B cell (primary cell): Measurements from ENCODE around the gene PRR14L. TPM values are rescaled to one million over a fixed set of nuclear protein-coding genes. Genes with fewer than 3 reads are reported as not detected.
"Not testable (repeated sequence)": the region's sequence is repeated elsewhere in the genome, so short reads cannot be mapped to it uniquely, and the experiment has no call there.

Experiments used
- ATAC-seq: fragments of 200-7000 bp; cut with Tn5 transposase; one replicate; pipeline ENCODE4 v1.10.0; 2021; ENCODE audit warnings: low read depth, mild to moderate bottlenecking, moderate number of reproducible peaks, moderate library complexity
- CTCF ChIA-PET: fragments of 350-600 bp; sonication (Branson Sonifier 250); formaldehyde crosslinking; loops from one replicate; lab custom pipeline; 2021; ENCODE audit warnings: antibody characterized with exemption, inconsistent platforms; lab: Charles Lee
- POLR2A ChIA-PET: fragments of 350-600 bp; sonication (Branson Sonifier 250); formaldehyde crosslinking; loops from one replicate; lab custom pipeline; 2021; ENCODE audit warnings: antibody characterized with exemption; lab: Charles Lee
- DNase-seq: peaks from one replicate; pipeline ENCODE4 v3.0.0; 2013
- H2AFZ ChIP-seq: 2 replicates; pipeline ENCODE4 v1.6.1; 2012; ENCODE audit warnings: mild to moderate bottlenecking, low read depth, low read length; ENCODE audit not compliant: insufficient read depth, poor library complexity, severe bottlenecking
- H3K27ac ChIP-seq, 2 donors: 1 replicate in 1 of 2; 2 replicates in 1 of 2; pipeline ENCODE4 v1.5.1; 2012 to 2013; ENCODE audit warnings: low read length in 2 of 2, mild to moderate bottlenecking in 2 of 2, moderate library complexity in 1 of 2
- H3K27me3 ChIP-seq, 4 experiments: fragments of 200-600 bp in 1 of 4; sonication (generic) in 1 of 4; replicated peaks in 1 of 4; 1 replicate in 2 of 4; 2 replicates in 2 of 4; pipeline versions ENCODE4 v1.6.1 to v1.7.0; 2013 to 2016; ENCODE audit warnings: low read length in 3 of 4, mild to moderate bottlenecking in 2 of 4, mixed read lengths in 1 of 4, moderate library complexity in 1 of 4; ENCODE audit not compliant: insufficient read depth in 4 of 4, control insufficient read depth in 3 of 4; ENCODE audit errors: control extremely low read depth in 1 of 4
- H3K36me3 ChIP-seq, 2 experiments: replicated peaks in 1 of 2; 1 replicate in 1 of 2; 2 replicates in 1 of 2; pipeline versions ENCODE4 v1.6.1 to v1.7.1; 2013; ENCODE audit warnings: low read length in 1 of 2; ENCODE audit not compliant: insufficient read depth in 2 of 2, control insufficient read depth in 1 of 2; ENCODE audit errors: control extremely low read depth in 1 of 2, extremely low read depth in 1 of 2
- H3K4me1 ChIP-seq, 2 donors: fragments of 200-600 bp in 1 of 2; sonication (generic) in 1 of 2; 1 replicate in 1 of 2; 2 replicates in 1 of 2; pipeline versions ENCODE4 v1.5.1 to v1.6.1; 2013 to 2017; ENCODE audit warnings: low read length in 2 of 2; ENCODE audit not compliant: control insufficient read depth in 2 of 2, insufficient read depth in 2 of 2
- H3K4me2 ChIP-seq: replicated peaks from 2 replicates; pipeline ENCODE3; 2012; ENCODE audit warnings: mild to moderate bottlenecking, low read depth, low read length; ENCODE audit not compliant: poor library complexity, severe bottlenecking
- H3K4me3 ChIP-seq, 5 experiments: fragments of 200-600 bp in 1 of 5; sonication (generic) in 1 of 5; 1 replicate in 3 of 5; 2 replicates in 2 of 5; pipeline versions ENCODE4 v1.5.1 to v1.7.0; 2011 to 2016; ENCODE audit warnings: low read length in 4 of 5, mild to moderate bottlenecking in 4 of 5, low read depth in 2 of 5, control low read depth in 1 of 5, moderate library complexity in 1 of 5; ENCODE audit not compliant: insufficient read depth in 1 of 5; ENCODE audit errors: control extremely low read depth in 1 of 5, extremely low read depth in 1 of 5
- H3K79me2 ChIP-seq: fragments of 200-600 bp; sonication (generic); one replicate; pipeline ENCODE4 v1.6.0; 2016; ENCODE audit warnings: low read length; ENCODE audit not compliant: control insufficient read depth, insufficient read depth
- H3K9ac ChIP-seq: fragments of 200-600 bp; sonication (generic); 2 replicates; pipeline ENCODE4 v1.6.1; 2017; ENCODE audit warnings: mild to moderate bottlenecking, low read length, moderate library complexity
- H3K9me3 ChIP-seq, 3 donors: one replicate each; pipeline versions ENCODE4 v1.6.1 to v1.7.1; 2013; ENCODE audit warnings: low read length in 2 of 3; ENCODE audit not compliant: control insufficient read depth in 2 of 3, insufficient read depth in 1 of 3; ENCODE audit errors: control extremely low read depth in 1 of 3
- H4K20me1 ChIP-seq: 2 replicates; pipeline ENCODE4 v1.6.0; 2012; ENCODE audit warnings: mild to moderate bottlenecking, low read length; ENCODE audit not compliant: insufficient read depth, control insufficient read depth, poor library complexity, severe bottlenecking
- H3K27ac Mint-ChIP-seq: one replicate; pipeline ENCODE4 v1.8.0; 2021; ENCODE audit warnings: mixed read lengths
- H3K27me3 Mint-ChIP-seq: one replicate; pipeline ENCODE4 v1.8.0; 2021; ENCODE audit warnings: mixed read lengths
- H3K4me1 Mint-ChIP-seq: one replicate; pipeline ENCODE4 v1.8.0; 2021; ENCODE audit warnings: mixed read lengths
- H3K4me3 Mint-ChIP-seq: one replicate; pipeline ENCODE4 v1.8.0; 2021; ENCODE audit warnings: mixed read lengths
- H3K9me3 Mint-ChIP-seq: one replicate; pipeline ENCODE4 v1.8.0; 2022; ENCODE audit warnings: mixed read lengths; ENCODE audit not compliant: insufficient read depth
- EZH2 ChIP-seq: IDR thresholded peaks from 2 replicates; pipeline ENCODE4 v1.6.1; 2012; ENCODE audit warnings: borderline replicate concordance, low read depth, mild to moderate bottlenecking, moderate library complexity, low read length; ENCODE audit not compliant: insufficient read depth, poor library complexity, severe bottlenecking
- WGBS: methylation state at CpG from one replicate; pipeline ENCODE4 v1.1.5; 2013; ENCODE audit warnings: missing lambda C conversion rate; ENCODE audit not compliant: insufficient coverage; 5-methylcytosine and 5-hydroxymethylcytosine counted together
- intact Hi-C: fragments of 100-400 bp; cut with micrococcal nuclease; formaldehyde crosslinking; loops from one replicate; pipeline ENCODE4 v1.10.0; 2022
- polyA plus RNA-seq: library from polyadenylated mRNA; depleted of rRNA; stranded (reverse); fragments of >200 nt; gene quantifications from 2 replicates; pipeline ENCODE4 v1.2.3, GENCODE V29; 2012
- total RNA-seq, 2 donors: library from RNA; stranded (reverse); fragments of 120-200 nt in 1 of 2; gene quantifications; 1 replicate in 1 of 2; 2 replicates in 1 of 2; pipeline versions ENCODE4 v1.2.3 to v1.2.4, GENCODE V29; 2013 to 2022
- TF ChIP-seq, protein P1 (sequence below): fragments of 200-600 bp; IDR thresholded peaks from one replicate; pipeline ENCODE4 v1.8.0; 2022; ENCODE audit warnings: antibody characterized with exemption, mild to moderate bottlenecking

PRR14L gene
- total and polyA plus RNA-seq, 2 donors (not counting 1 experiment from before 2014, with no cell fraction given), result 8.5 to 69.6 TPM

- no peak overlapping the region for H3K4me2 ChIP-seq
- ATAC-seq, result no peak
- no peaks in the 10 kb centered on the region for H3K4me1 ChIP-seq
- H3K4me3 ChIP-seq, result no peak overlapping the region
- no peak overlapping the region for H2AFZ ChIP-seq
- H3K9me3 ChIP-seq, result no peaks in the 10 kb centered on the region
- CTCF ChIA-PET, result interaction anchor here (1.1 kb wide), 1 partner anchor 226 kb away, joined by 3 read pairs; no protein-coding TSS in a partner anchor
- H3K36me3 ChIP-seq, result peaks cover 18 to 61% of the 10 kb centered on the region in 2 experiments
- Mint-ChIP-seq H3K9me3 (no peaks in the 10 kb centered on the region), H3K4me3 (no peak overlapping the region), H3K27ac (no peak overlapping the region), H3K4me1 (peaks cover 2% of the 10 kb centered on the region), H3K27me3 (no peaks in the 10 kb centered on the region)
- TF ChIP-seq, protein P1, sequence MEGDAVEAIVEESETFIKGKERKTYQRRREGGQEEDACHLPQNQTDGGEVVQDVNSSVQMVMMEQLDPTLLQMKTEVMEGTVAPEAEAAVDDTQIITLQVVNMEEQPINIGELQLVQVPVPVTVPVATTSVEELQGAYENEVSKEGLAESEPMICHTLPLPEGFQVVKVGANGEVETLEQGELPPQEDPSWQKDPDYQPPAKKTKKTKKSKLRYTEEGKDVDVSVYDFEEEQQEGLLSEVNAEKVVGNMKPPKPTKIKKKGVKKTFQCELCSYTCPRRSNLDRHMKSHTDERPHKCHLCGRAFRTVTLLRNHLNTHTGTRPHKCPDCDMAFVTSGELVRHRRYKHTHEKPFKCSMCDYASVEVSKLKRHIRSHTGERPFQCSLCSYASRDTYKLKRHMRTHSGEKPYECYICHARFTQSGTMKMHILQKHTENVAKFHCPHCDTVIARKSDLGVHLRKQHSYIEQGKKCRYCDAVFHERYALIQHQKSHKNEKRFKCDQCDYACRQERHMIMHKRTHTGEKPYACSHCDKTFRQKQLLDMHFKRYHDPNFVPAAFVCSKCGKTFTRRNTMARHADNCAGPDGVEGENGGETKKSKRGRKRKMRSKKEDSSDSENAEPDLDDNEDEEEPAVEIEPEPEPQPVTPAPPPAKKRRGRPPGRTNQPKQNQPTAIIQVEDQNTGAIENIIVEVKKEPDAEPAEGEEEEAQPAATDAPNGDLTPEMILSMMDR, result no peak
- H4K20me1 ChIP-seq, result no peaks in the 10 kb centered on the region
- no peaks in the 10 kb centered on the region for H3K27me3 ChIP-seq
- WGBS, result 100% methylated on average over 3 of the region's 7 CpGs
- H3K79me2 ChIP-seq, result peaks cover 45% of the 10 kb centered on the region
- H3K27ac ChIP-seq, result no peak overlapping the region
- DNase-seq, result no peak
- intact Hi-C loops, result no loop called here
- POLR2A ChIA-PET, result no interaction called here
- H3K9ac ChIP-seq, result no peak overlapping the region
Measured at GRCh38 chr22:31719850-31720471, 30.0 kb downstream of the PRR14L start.

- no peak overlapping the region for H3K27ac Mint-ChIP-seq
- H3K36me3 ChIP-seq, result peaks cover 25 to 78% of the 10 kb centered on the region in 2 experiments
- H3K27me3 ChIP-seq, result no peaks in the 10 kb centered on the region
- no peak overlapping the region for H3K4me2 ChIP-seq
- H3K9me3 Mint-ChIP-seq, result no peaks in the 10 kb centered on the region
- ChIA-PET CTCF (no interaction called here), POLR2A (no interaction called here)
- no peak overlapping the region for H3K4me3 ChIP-seq
- no peaks in the 10 kb centered on the region for H3K4me1 Mint-ChIP-seq
- H3K9ac ChIP-seq, result no peak overlapping the region
- H3K4me1 ChIP-seq, result no peaks in the 10 kb centered on the region
- no peak for ATAC-seq
- no peak overlapping the region for H2AFZ ChIP-seq
- H3K27me3 Mint-ChIP-seq, result no peaks in the 10 kb centered on the region
- peaks cover 10% of the 10 kb centered on the region for H4K20me1 ChIP-seq
- H3K27ac ChIP-seq, result no peak overlapping the region
- WGBS, result 97% methylated on average over 5 of the region's 5 CpGs
- H3K9me3 ChIP-seq, result no peaks in the 10 kb centered on the region
- peaks cover 40% of the 10 kb centered on the region for H3K79me2 ChIP-seq
- intact Hi-C loops, result no loop called here
- TF ChIP-seq, protein P1, result no peak
- no peak for TF ChIP-seq EZH2
- DNase-seq, result no peak
- H3K4me3 Mint-ChIP-seq, result no peak overlapping the region
Measured at GRCh38 chr22:31715147-31715778, 34.7 kb downstream of the PRR14L start.

GRCh38 chr22:31711226-31711625, 38.7 kb downstream of the PRR14L start:
- H3K9ac ChIP-seq, POLR2A ChIA-PET, H4K20me1 ChIP-seq, H3K4me1 Mint-ChIP-seq, H3K4me3 ChIP-seq, H3K27ac ChIP-seq, ATAC-seq, H3K9me3 Mint-ChIP-seq, H3K9me3 ChIP-seq, CTCF ChIA-PET, H3K27ac Mint-ChIP-seq, DNase-seq, H3K4me1 ChIP-seq, H3K27me3 Mint-ChIP-seq, intact Hi-C loops, H3K4me2 ChIP-seq, H3K27me3 ChIP-seq, H3K4me3 Mint-ChIP-seq, H2AFZ ChIP-seq: not testable (repeated sequence)
- Histone ChIP-seq H3K36me3 (peaks cover 18 to 55% of the 10 kb centered on the region in 2 experiments), H3K79me2 (peaks cover 34% of the 10 kb centered on the region)
- WGBS, result 83% methylated on average over 2 of the region's 12 CpGs
